Measurements from ENCODE around the gene SERINC5. TPM values are rescaled to one million over a fixed set of nuclear protein-coding genes. Genes with fewer than 3 reads are reported as not detected.

Gene SERINC5
- total and polyA plus RNA-seq, 4 donors, result 6.2 to 84.5 (median 23.9) TPM

- TF ChIP-seq CTCF (IDR thresholded peaks at IDR 0.05; ENCODE audit: control extremely low read depth, extremely low read depth), result no peak
- Histone ChIP-seq H3K9me3 (ENCODE audit: control insufficient read depth in 4 of 4, insufficient read depth in 3 of 4, low read length in 3 of 4) (no peaks in the 10 kb centered on the region), H3K27ac (ENCODE audit: low read depth in 1 of 2, low read length in 1 of 2) (no peak overlapping the region), H3K36me3 (ENCODE audit: control insufficient read depth in 4 of 4, insufficient read depth in 4 of 4, low read length in 4 of 4) (peaks cover 0 to 3% (median 0%) of the 10 kb centered on the region in 4 donors), H3K9ac (ENCODE audit: insufficient read depth in 1 of 2, low read length in 2 of 2) (no peak overlapping the region), H3K27me3 (ENCODE audit: control insufficient read depth in 3 of 3, insufficient read depth in 3 of 3, low read length in 2 of 3) (no peaks in the 10 kb centered on the region), H3K4me1 (ENCODE audit: control insufficient read depth in 5 of 5, insufficient read depth in 5 of 5, low read length in 5 of 5) (peaks cover 4 to 12% (median 9%) of the 10 kb centered on the region in 5 donors), H3K4me3 (no peak overlapping the region)
- ATAC-seq (ENCODE audit: insufficient read depth, low FRiP score) (no peak), DNase-seq (no peak)
- WGBS, 2 donors, result 85 to 87% methylated on average over 5 of the region's 5 CpGs
Measured at GRCh38 chr5:80220245-80220897, 35.5 kb downstream of the SERINC5 start.

GRCh38 chr5:80219391-80219790, 36.5 kb downstream of the SERINC5 start:
- H3K4me3 ChIP-seq, result no peak overlapping the region
- no peak overlapping the region for H3K27ac ChIP-seq (ENCODE audit: low read depth in 1 of 2, low read length in 1 of 2)
- peaks cover 4 to 12% (median 9%) of the 10 kb centered on the region in 5 donors for H3K4me1 ChIP-seq (ENCODE audit: control insufficient read depth in 5 of 5, insufficient read depth in 5 of 5, low read length in 5 of 5)
- H3K27me3 ChIP-seq (ENCODE audit: control insufficient read depth in 3 of 3, insufficient read depth in 3 of 3, low read length in 2 of 3), result no peaks in the 10 kb centered on the region
- H3K36me3 ChIP-seq (ENCODE audit: control insufficient read depth in 4 of 4, insufficient read depth in 4 of 4, low read length in 4 of 4), result peaks cover 0 to 3% (median 0%) of the 10 kb centered on the region in 4 donors
- no peak overlapping the region for H3K9ac ChIP-seq (ENCODE audit: insufficient read depth in 1 of 2, low read length in 2 of 2)
- no peak for TF ChIP-seq CTCF (IDR thresholded peaks at IDR 0.05; ENCODE audit: control extremely low read depth, extremely low read depth)
- no peak for DNase-seq
- 67 to 80% methylated on average over 4 of the region's 4 CpGs for WGBS, 2 donors
- no peaks in the 10 kb centered on the region for H3K9me3 ChIP-seq (ENCODE audit: control insufficient read depth in 4 of 4, insufficient read depth in 3 of 4, low read length in 3 of 4)
- no peak for ATAC-seq (ENCODE audit: insufficient read depth, low FRiP score)

GRCh38 chr5:80217667-80218066, 38.2 kb downstream of the SERINC5 start:
- no peaks in the 10 kb centered on the region for H3K9me3 ChIP-seq (ENCODE audit: control insufficient read depth in 4 of 4, insufficient read depth in 3 of 4, low read length in 3 of 4)
- peak overlapping the region in 1 of 2 donors; percentile 2 for H3K9ac ChIP-seq (ENCODE audit: insufficient read depth in 1 of 2, low read length in 2 of 2)
- H3K4me3 ChIP-seq, result no peak overlapping the region
- H3K4me1 ChIP-seq (ENCODE audit: control insufficient read depth in 5 of 5, insufficient read depth in 5 of 5, low read length in 5 of 5), result peaks cover 4 to 17% (median 11%) of the 10 kb centered on the region in 5 donors
- H3K27me3 ChIP-seq (ENCODE audit: control insufficient read depth in 3 of 3, insufficient read depth in 3 of 3, low read length in 2 of 3), result no peaks in the 10 kb centered on the region
- no peak for DNase-seq
- H3K27ac ChIP-seq (ENCODE audit: low read depth in 1 of 2, low read length in 1 of 2), result peak overlapping the region in 1 of 2 donors; percentile 55
- no peak for ATAC-seq (ENCODE audit: insufficient read depth, low FRiP score)
- H3K36me3 ChIP-seq (ENCODE audit: control insufficient read depth in 4 of 4, insufficient read depth in 4 of 4, low read length in 4 of 4), result peaks cover 0 to 3% (median 0%) of the 10 kb centered on the region in 4 donors
- WGBS, 2 donors, result 52 to 59% methylated on average over 2 of the region's 2 CpGs
- TF ChIP-seq CTCF (IDR thresholded peaks at IDR 0.05; ENCODE audit: control extremely low read depth, extremely low read depth), result no peak

Data from lung (tissue), 12 donors.